ENCODE measurements around the gene IL1A. TPM values are rescaled to one million over a fixed set of nuclear protein-coding genes. Genes with fewer than 3 reads are reported as not detected.

IL1A gene
- polyA plus RNA-seq, 1 of the 3 experiments (the other 2 are of a cell fraction) = not detected

GRCh38 chr2:112726487-112727190 is 57.7 kb downstream of the IL1A start (continued):
- TF ChIP-seq, protein P1, sequence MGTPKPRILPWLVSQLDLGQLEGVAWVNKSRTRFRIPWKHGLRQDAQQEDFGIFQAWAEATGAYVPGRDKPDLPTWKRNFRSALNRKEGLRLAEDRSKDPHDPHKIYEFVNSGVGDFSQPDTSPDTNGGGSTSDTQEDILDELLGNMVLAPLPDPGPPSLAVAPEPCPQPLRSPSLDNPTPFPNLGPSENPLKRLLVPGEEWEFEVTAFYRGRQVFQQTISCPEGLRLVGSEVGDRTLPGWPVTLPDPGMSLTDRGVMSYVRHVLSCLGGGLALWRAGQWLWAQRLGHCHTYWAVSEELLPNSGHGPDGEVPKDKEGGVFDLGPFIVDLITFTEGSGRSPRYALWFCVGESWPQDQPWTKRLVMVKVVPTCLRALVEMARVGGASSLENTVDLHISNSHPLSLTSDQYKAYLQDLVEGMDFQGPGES (IDR thresholded peaks at IDR 0.05; ENCODE audit: low read depth, low read length) = no peak
- no peak for TF ChIP-seq MEF2A (IDR thresholded peaks at IDR 0.05; ENCODE audit: borderline replicate concordance, low read depth)
- no peak for TF ChIP-seq MXI1 (IDR thresholded peaks at IDR 0.05; ENCODE audit: low read depth, low read length)
- no peak for TF ChIP-seq TCF12 (IDR thresholded peaks at IDR 0.05)
- no peak for TF ChIP-seq ELF1 (IDR thresholded peaks at IDR 0.05)
- TF ChIP-seq SIN3A (IDR thresholded peaks at IDR 0.05; ENCODE audit: borderline replicate concordance, low read depth, low read length) = no peak
- no peak for TF ChIP-seq NRF1 (IDR thresholded peaks at IDR 0.05; ENCODE audit: low read depth, low read length)
- no peak for TF ChIP-seq USF1 (IDR thresholded peaks at IDR 0.05; ENCODE audit: borderline replicate concordance, low read depth)
- TF ChIP-seq CHD2 (IDR thresholded peaks at IDR 0.05; ENCODE audit: low read length, partially characterized antibody) = peak; percentile 37
- no peak for TF ChIP-seq RFX5 (IDR thresholded peaks at IDR 0.05; ENCODE audit: low read length)

- ChIA-PET CTCF (interaction anchor here (0.6 to 7.4 kb wide), 45 partner anchors 8 to 838 kb away, joined by 3 to 179 read pairs (median 5); partner anchors contain the start of gene SLC20A1), POLR2A (no interaction called here)
- Histone ChIP-seq H3K4me3 (ENCODE audit: low read depth in 2 of 2, low read length in 1 of 2) (no peak overlapping the region), H3K27me3 (ENCODE audit: insufficient read depth) (no peaks in the 10 kb centered on the region), H3F3A (replicated peaks; ENCODE audit: insufficient read depth) (no peaks in the 10 kb centered on the region), H3K9me2 (no peaks in the 10 kb centered on the region), H3K4me2 (no peak overlapping the region), H4K20me1 (ENCODE audit: insufficient read depth) (no peaks in the 10 kb centered on the region), H3K9me3 (no peaks in the 10 kb centered on the region), H3K27ac (ENCODE audit: low read depth in 2 of 2, low read length in 1 of 2) (no peak overlapping the region), H3K4me1 (ENCODE audit: control insufficient read depth in 1 of 2, insufficient read depth in 2 of 2, low read depth in 1 of 2, low read length in 1 of 2) (peaks cover 0 to 6% of the 10 kb centered on the region in 2 experiments; a peak in 1 of 4 replicates), H3K79me2 (ENCODE audit: insufficient read depth) (no peaks in the 10 kb centered on the region), H2AFZ (ENCODE audit: low read depth) (peak overlapping the region; percentile 74; the same call in 1 of the 2 replicates), H3K9ac (no peak overlapping the region; the same call in 1 of the 2 replicates), H3K36me3 (replicated peaks in 1 of 2; ENCODE audit: control insufficient read depth in 1 of 2, insufficient read depth in 2 of 2, low read length in 1 of 2) (no peaks in the 10 kb centered on the region)
- WGBS (ENCODE audit: low lambda C conversion rate) = 59% methylated on average over 4 of the region's 15 CpGs
- no peak for TF ChIP-seq MEF2A (IDR thresholded peaks at IDR 0.05; ENCODE audit: borderline replicate concordance, low read depth)
- no peak for DNase-seq
Measured at GRCh38 chr2:112725545-112726457, 58.5 kb downstream of the IL1A start.
